ENCODE results near the gene GNGT2.

GNGT2 gene

GRCh38 chr17:49218941-49219913, 8.9 kb upstream of the GNGT2 start:
- Histone ChIP-seq H3K4me1 (ENCODE audit: control insufficient read depth, insufficient read depth, low read length) (no peaks in the 10 kb centered on the region; the same call in 1 of the 2 replicates), H3K36me3 (ENCODE audit: control insufficient read depth in 2 of 2, insufficient read depth in 1 of 2, low read length in 2 of 2) (no peaks in the 10 kb centered on the region), H3K27ac (ENCODE audit: extremely low read depth, low read depth, low read length) (no peak overlapping the region), H3K9me3 (ENCODE audit: control insufficient read depth, insufficient read depth, low read depth, low read length) (no peaks in the 10 kb centered on the region), H3K4me3 (ENCODE audit: low read depth, low read length) (no peak overlapping the region)
- ChIA-PET POLR2A (no interaction called here), CTCF (interaction anchor here (0.7 to 1.5 kb wide), 2 partner anchors 7 to 18 kb away, joined by 3 to 6 read pairs; no protein-coding TSS in a partner anchor)
- no peak for TF ChIP-seq ZNF202 (tag by site-specific recombination; IDR thresholded peaks at IDR 0.05; ENCODE audit: borderline replicate concordance)
- no peak for TF ChIP-seq ZFHX2 (tag by site-specific recombination; conservative IDR thresholded peaks at IDR 0.05)
- TF ChIP-seq EGR2 (tag by site-specific recombination; IDR thresholded peaks at IDR 0.05; ENCODE audit: low read depth): peak; percentile 13; the same call in 1 of the 2 replicates

- POLR2A ChIA-PET: no interaction called here
- no peak overlapping the region for H3K4me3 ChIP-seq (ENCODE audit: low read depth, low read length)
- CTCF ChIA-PET: interaction anchor here (0.6 to 1.5 kb wide), 3 partner anchors 9 to 18 kb away, joined by 3 to 6 read pairs (median 4); no protein-coding TSS in a partner anchor
- H3K4me1 ChIP-seq (ENCODE audit: control insufficient read depth, insufficient read depth, low read length): no peaks in the 10 kb centered on the region
- H3K27ac ChIP-seq (ENCODE audit: extremely low read depth, low read depth, low read length): no peak overlapping the region
- no peaks in the 10 kb centered on the region for H3K9me3 ChIP-seq (ENCODE audit: control insufficient read depth, insufficient read depth, low read depth, low read length)
- TF ChIP-seq ZNF211 (tag by site-specific recombination; IDR thresholded peaks at IDR 0.05; ENCODE audit: low read depth): no peak
- peak; percentile 31; the same call in 1 of the 2 replicates for TF ChIP-seq PRDM10 (tag by site-specific recombination; IDR thresholded peaks at IDR 0.05)
- no peaks in the 10 kb centered on the region for H3K36me3 ChIP-seq (ENCODE audit: control insufficient read depth in 2 of 2, insufficient read depth in 1 of 2, low read length in 2 of 2)
Observed at GRCh38 chr17:49217651-49218413, 7.5 kb upstream of the GNGT2 start.

- ChIA-PET CTCF (interaction anchor here (0.6 to 6.2 kb wide), 4 partner anchors 9 to 432 kb away, joined by 3 to 63 read pairs (median 5); no protein-coding TSS in a partner anchor), POLR2A (no interaction called here)
Observed at GRCh38 chr17:49216953-49217650, 6.7 kb upstream of the GNGT2 start.

More at GRCh38 chr17:49216953-49217650, 6.7 kb upstream of the GNGT2 start:
- Histone ChIP-seq H3K27ac (ENCODE audit: extremely low read depth, low read depth, low read length) (no peak overlapping the region), H3K9me3 (ENCODE audit: control insufficient read depth, insufficient read depth, low read depth, low read length) (no peaks in the 10 kb centered on the region), H3K4me3 (ENCODE audit: low read depth, low read length) (no peak overlapping the region), H3K36me3 (ENCODE audit: control insufficient read depth in 2 of 2, insufficient read depth in 1 of 2, low read length in 2 of 2) (no peaks in the 10 kb centered on the region), H3K4me1 (ENCODE audit: control insufficient read depth, insufficient read depth, low read length) (no peaks in the 10 kb centered on the region)
- TF ChIP-seq SP7 (tag by site-specific recombination; IDR thresholded peaks at IDR 0.05): 0 out of 2 replicates have a peak, but pooled peaks have one; percentile 30
- TF ChIP-seq ZFHX2 (tag by site-specific recombination; conservative IDR thresholded peaks at IDR 0.05): peak; percentile 57
- peak; percentile 12; the same call in 1 of the 2 replicates for TF ChIP-seq ZBTB17 (tag by site-specific recombination; IDR thresholded peaks at IDR 0.05)
- no peak for TF ChIP-seq ZNF362 (tag by site-specific recombination; IDR thresholded peaks at IDR 0.05)
- no peak for TF ChIP-seq ZSCAN18 (tag by site-specific recombination; IDR thresholded peaks at IDR 0.05)
- TF ChIP-seq EGR2 (tag by site-specific recombination; IDR thresholded peaks at IDR 0.05; ENCODE audit: low read depth): peak; percentile 69; the same call in 1 of the 2 replicates
- TF ChIP-seq KLF1 (tag by site-specific recombination; IDR thresholded peaks at IDR 0.05): peak; percentile 80

Data from HEK293 (cell line).